Activated naive CD8-positive, alpha-beta T cell treated with anti-CD3 and anti-CD28 coated beads, Interleukin-2, amount 50 U/mL, for 24 hours (primary cell): ENCODE measurements around the gene FGF11.
"Not testable (repeated sequence)": the region's sequence is repeated elsewhere in the genome, so short reads cannot be mapped to it uniquely, and the experiment has no call there.

Source experiments
- ATAC-seq: fragments of 150-1000 bp; cut with Tn5 transposase; one replicate; pipeline ENCODE4 v1.10.0; 2021
- DNase-seq: peaks from one replicate; pipeline ENCODE4 v3.0.0; 2021
- H3K27ac Mint-ChIP-seq: one replicate; pipeline ENCODE4 v1.8.0; 2021; ENCODE audit warnings: mild to moderate bottlenecking, mixed read lengths
- H3K27me3 Mint-ChIP-seq: one replicate; pipeline ENCODE4 v1.8.0; 2021; ENCODE audit warnings: mixed read lengths
- H3K36me3 Mint-ChIP-seq: one replicate; pipeline ENCODE4 v1.8.0; 2021; ENCODE audit warnings: low read depth, mixed read lengths
- H3K4me1 Mint-ChIP-seq: one replicate; pipeline ENCODE4 v1.8.0; 2021; ENCODE audit warnings: mixed read lengths
- H3K4me3 Mint-ChIP-seq: one replicate; pipeline ENCODE4 v1.8.0; 2021; ENCODE audit warnings: mild to moderate bottlenecking, moderate library complexity, mixed read lengths
- H3K9me3 Mint-ChIP-seq: one replicate; pipeline ENCODE4 v1.8.0; 2021; ENCODE audit warnings: mixed read lengths

The FGF11 gene

DNA sequence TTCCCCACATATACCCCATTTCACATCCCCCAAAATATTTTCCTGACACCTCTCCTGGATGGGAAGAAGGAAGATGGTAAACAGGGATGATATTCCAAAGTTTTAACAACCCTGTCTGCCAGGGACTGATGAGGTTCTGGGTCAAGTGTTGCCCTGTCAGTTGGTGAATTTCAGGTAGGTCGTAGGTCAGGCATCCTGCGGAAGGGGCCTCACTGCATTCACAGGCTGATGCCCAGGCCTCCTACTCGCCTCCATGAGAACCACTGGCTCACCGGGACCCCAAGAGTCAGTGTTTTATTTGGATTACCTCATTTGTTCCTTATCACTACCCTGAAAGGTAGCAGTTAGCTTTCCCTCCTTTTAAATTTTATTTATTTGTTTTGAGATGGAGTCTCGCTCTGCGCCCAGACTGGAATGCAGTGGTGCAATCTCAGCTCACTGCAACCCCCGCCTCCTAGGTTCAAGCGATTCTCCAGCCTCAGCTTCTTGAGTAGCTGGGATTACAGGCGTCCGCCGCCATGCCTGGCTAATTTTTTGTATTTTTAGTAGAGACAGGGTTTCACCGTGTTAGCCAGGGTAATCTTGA is 29.6 kb downstream of the FGF11 start:
- DNase-seq (no peak), ATAC-seq (no peak)
- Mint-ChIP-seq H3K27ac (no peak overlapping the region), H3K4me3 (no peak overlapping the region), H3K4me1 (peaks cover 28% of the 10 kb centered on the region), H3K36me3 (peaks cover 2% of the 10 kb centered on the region), H3K9me3 (no peaks in the 10 kb centered on the region), H3K27me3 (no peaks in the 10 kb centered on the region)

DNA sequence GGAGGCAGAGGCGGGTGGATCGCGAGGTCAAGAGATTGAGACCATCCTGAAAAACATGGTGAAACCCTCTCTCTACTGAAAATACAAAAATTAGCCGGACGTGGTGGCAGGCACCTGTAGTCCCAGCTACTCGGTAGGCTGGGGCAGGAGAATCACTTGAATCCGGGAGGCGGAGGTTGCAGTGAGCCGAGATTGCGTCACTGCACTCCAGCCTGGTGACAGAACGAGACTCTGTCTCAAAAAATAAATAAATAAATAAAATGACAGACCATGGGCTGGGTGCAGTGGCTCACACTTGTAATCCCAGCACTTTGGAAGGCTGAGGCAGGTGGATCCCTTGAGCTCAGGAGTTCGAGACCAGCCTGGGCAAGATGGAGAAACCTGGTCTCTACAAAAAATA is 30.5 kb downstream of the FGF11 start:
- H3K27ac Mint-ChIP-seq, H3K36me3 Mint-ChIP-seq, H3K27me3 Mint-ChIP-seq, ATAC-seq, DNase-seq, H3K4me3 Mint-ChIP-seq, H3K9me3 Mint-ChIP-seq: not testable (repeated sequence)
- peaks cover 33% of the 10 kb centered on the region for H3K4me1 Mint-ChIP-seq

GRCh38 chr17:7470457-7470973 is 31.2 kb downstream of the FGF11 start:
- not testable (repeated sequence) for ATAC-seq, H3K9me3 Mint-ChIP-seq, DNase-seq, H3K27me3 Mint-ChIP-seq, H3K4me3 Mint-ChIP-seq, H3K36me3 Mint-ChIP-seq
- peak overlapping the region; percentile 39 for H3K27ac Mint-ChIP-seq
- peaks cover 36% of the 10 kb centered on the region for H3K4me1 Mint-ChIP-seq

GRCh38 chr17:7471729-7472128 is 32.4 kb downstream of the FGF11 start:
- Mint-ChIP-seq H3K27ac (peak overlapping the region; percentile 53), H3K4me1 (peaks cover 47% of the 10 kb centered on the region), H3K9me3 (no peaks in the 10 kb centered on the region), H3K4me3 (no peak overlapping the region), H3K27me3 (no peaks in the 10 kb centered on the region), H3K36me3 (peaks cover 5% of the 10 kb centered on the region)
- DNase-seq = no peak
- no peak for ATAC-seq

DNA sequence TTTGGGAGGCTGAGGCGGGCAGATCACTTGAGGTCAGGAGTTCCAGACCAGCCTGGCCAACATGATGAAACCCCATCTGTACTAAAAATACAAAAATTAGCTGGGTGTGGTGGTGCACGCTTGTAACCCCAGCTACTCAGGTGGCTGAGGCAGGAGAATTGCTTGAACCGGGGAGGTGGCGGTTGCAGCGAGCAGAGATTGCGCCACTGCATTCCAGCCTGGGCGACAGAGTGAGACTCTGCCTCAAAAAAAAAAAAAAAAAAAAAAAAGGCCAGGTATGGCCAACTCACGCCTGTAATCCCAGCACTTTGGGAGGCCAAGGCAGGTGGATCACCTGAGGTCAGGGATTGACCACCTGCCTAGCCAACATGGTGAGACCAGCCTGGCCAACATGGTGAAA is 35.5 kb downstream of the FGF11 start:
- ATAC-seq, H3K27ac Mint-ChIP-seq, H3K27me3 Mint-ChIP-seq, H3K36me3 Mint-ChIP-seq, H3K4me3 Mint-ChIP-seq, DNase-seq, H3K9me3 Mint-ChIP-seq: not testable (repeated sequence)
- H3K4me1 Mint-ChIP-seq = peaks cover 54% of the 10 kb centered on the region

- Mint-ChIP-seq H3K9me3 (no peaks in the 10 kb centered on the region), H3K27ac (peak overlapping the region; percentile 54), H3K4me3 (no peak overlapping the region), H3K36me3 (peaks cover 3% of the 10 kb centered on the region), H3K4me1 (peaks cover 63% of the 10 kb centered on the region), H3K27me3 (no peaks in the 10 kb centered on the region)
- DNase-seq (no peak), ATAC-seq (no peak)
These were observed 36.6 kb downstream of the FGF11 start for GRCh38 chr17:7475764-7476422.

- Mint-ChIP-seq H3K27me3 (no peaks in the 10 kb centered on the region), H3K27ac (peak overlapping the region; percentile 54), H3K4me1 (peaks cover 62% of the 10 kb centered on the region), H3K9me3 (no peaks in the 10 kb centered on the region), H3K36me3 (peaks cover 3% of the 10 kb centered on the region), H3K4me3 (peak overlapping the region; percentile 89)
- ATAC-seq (no peak), DNase-seq (no peak)
These were observed 37.2 kb downstream of the FGF11 start for GRCh38 chr17:7476494-7476893.

DNA sequence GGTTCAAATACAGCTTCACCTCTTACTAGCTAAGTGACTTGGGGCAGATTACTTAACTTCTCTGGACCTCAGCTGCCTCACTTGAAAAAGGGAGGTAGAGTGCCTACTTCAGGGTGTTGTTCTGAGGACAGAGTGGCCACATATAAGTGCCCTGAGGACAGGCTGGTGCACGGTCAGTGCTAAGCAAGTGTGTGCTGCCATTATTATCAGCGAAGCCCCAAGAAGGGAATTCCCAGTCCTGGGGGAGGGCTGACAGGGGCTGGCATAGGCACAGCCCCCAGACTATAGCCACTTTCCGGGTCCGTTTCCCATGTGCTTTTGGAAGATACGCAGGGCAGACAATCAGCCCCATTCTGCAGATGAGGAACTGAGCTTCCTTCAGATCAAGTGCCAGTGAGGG is 37.6 kb downstream of the FGF11 start:
- no peaks in the 10 kb centered on the region for H3K9me3 Mint-ChIP-seq
- no peak for ATAC-seq
- H3K4me3 Mint-ChIP-seq = peak overlapping the region; percentile 89
- peaks cover 60% of the 10 kb centered on the region for H3K4me1 Mint-ChIP-seq
- DNase-seq = no peak
- H3K36me3 Mint-ChIP-seq = peaks cover 3% of the 10 kb centered on the region
- peak overlapping the region; percentile 91 for H3K27ac Mint-ChIP-seq
- no peaks in the 10 kb centered on the region for H3K27me3 Mint-ChIP-seq

DNA sequence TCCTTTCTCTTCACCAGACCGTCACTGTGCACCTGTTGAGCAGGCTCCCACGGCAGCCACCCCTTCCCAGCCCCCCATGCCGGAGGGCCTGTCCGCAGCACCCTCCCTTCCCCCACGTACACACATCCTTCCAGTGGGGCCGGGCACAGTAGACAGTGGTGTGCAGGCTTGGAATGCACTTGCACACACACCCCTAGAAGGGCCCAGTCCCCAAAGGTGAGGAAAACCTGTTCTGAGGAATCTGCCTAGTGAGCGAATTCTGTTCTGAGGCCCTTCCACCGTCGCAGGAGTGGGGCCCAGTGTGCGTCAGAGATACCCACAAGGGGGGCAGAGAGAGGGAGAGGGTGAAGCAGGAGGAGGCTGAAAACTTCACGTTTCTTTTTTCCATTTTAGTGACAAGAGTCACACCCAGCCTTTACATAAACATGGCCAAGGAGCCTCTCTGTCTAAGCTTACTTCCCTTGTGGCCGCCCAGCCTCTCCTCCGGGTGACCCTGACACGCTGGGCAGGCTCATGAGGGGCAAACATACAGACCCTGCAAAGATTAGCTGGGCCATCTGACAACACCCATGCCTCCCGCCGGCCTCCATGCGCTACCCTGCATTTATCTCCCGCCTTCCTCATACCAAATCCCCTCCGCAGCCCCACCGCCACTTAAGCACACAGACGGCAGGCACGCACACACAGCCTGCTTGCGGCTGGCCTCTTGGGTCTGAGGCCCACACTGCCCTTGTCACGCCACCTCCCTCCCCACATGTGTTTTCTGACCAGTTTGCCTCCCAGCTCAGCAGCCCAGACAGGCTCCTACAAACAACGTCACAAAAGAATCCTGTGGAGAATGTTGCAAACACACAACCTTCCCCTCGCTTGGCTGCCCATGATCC is 38.3 kb downstream of the FGF11 start:
- Mint-ChIP-seq H3K9me3 (no peaks in the 10 kb centered on the region), H3K4me3 (peak overlapping the region; percentile 89), H3K36me3 (peaks cover 3% of the 10 kb centered on the region), H3K27me3 (no peaks in the 10 kb centered on the region), H3K27ac (peak overlapping the region; percentile 91), H3K4me1 (peaks cover 66% of the 10 kb centered on the region)
- peak; percentile 52 for ATAC-seq
- peak; percentile 53 for DNase-seq

DNA sequence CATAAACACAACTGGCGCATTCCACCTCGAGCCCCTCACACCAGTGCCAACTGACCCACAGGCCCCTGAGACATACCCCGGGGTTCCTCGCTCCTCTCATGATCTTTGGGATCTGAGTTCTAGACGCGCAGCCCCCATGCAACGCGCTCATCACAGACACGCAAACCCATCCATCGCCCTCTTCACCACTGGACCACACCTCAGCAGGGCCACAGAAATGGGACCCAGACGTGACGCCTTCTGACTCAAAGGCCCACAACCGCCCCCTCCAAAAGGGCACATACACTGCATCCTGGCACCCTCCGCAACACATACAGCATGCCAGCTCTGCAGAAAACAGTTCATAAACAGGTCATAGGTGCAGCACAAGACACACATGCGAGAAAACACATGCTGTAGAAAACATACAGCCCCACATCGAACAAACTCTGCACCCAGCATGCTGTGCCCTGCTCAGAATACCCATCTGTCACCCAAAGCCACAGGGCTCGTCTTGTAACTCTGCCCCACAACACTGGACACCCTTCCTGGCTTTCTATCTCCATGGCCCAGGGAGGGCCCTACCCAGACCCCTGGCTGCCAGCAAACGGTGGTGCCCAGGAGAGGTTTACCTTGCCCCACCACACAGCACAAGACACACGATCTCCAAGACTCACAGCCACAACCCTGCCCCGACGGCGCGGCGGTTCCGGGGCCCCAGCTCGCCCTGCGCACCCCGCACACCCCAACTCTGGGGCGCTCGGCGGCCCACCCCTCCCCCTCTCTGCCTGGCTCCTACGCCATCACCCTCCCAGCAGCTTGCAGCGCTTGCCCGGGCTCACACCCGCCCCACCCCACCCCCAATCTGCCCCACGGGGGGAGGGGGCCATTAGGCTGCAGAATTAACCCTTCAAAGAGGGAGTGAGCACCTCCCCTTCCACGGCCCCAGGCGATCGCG is 39.2 kb downstream of the FGF11 start:
- Mint-ChIP-seq H3K36me3 (peaks cover 3% of the 10 kb centered on the region), H3K4me3 (peak overlapping the region; percentile 89), H3K4me1 (peaks cover 72% of the 10 kb centered on the region), H3K27ac (peak overlapping the region; percentile 91), H3K9me3 (no peaks in the 10 kb centered on the region), H3K27me3 (no peaks in the 10 kb centered on the region)
- DNase-seq (peak; percentile 67), ATAC-seq (peak; percentile 55)

- peak; percentile 65 for DNase-seq
- peak; percentile 3 for ATAC-seq
- Mint-ChIP-seq H3K36me3 (peaks cover 3% of the 10 kb centered on the region), H3K27ac (peak within 1 kb of the TSS; percentile 94), H3K4me3 (peak within 1 kb of the TSS; percentile 89), H3K9me3 (no peaks in the 10 kb centered on the region), H3K27me3 (peaks cover 2% of the 10 kb centered on the region), H3K4me1 (peaks cover 72% of the 10 kb centered on the region)
These were observed 40.1 kb downstream of the FGF11 start, which contains the start of gene ZBTB4 for GRCh38 chr17:7479213-7480088. Gene ZBTB4 (minus strand): TSS chr17:7479631. CDS start chr17:7466801, 12,830 bp downstream.

GRCh38 chr17:7480089-7480384 is 40.7 kb downstream of the FGF11 start:
- peaks cover 2% of the 10 kb centered on the region for H3K27me3 Mint-ChIP-seq
- H3K9me3 Mint-ChIP-seq = no peaks in the 10 kb centered on the region
- H3K4me1 Mint-ChIP-seq = peaks cover 74% of the 10 kb centered on the region
- H3K36me3 Mint-ChIP-seq = peaks cover 8% of the 10 kb centered on the region
- peak overlapping the region; percentile 89 for H3K4me3 Mint-ChIP-seq
- peak overlapping the region; percentile 94 for H3K27ac Mint-ChIP-seq
- DNase-seq (no peak), ATAC-seq (no peak)

- Mint-ChIP-seq H3K27ac (peak within 1 kb of the TSS; percentile 100), H3K4me3 (peak within 1 kb of the TSS; percentile 89), H3K4me1 (peaks cover 73% of the 10 kb centered on the region), H3K36me3 (peaks cover 14% of the 10 kb centered on the region)
- ATAC-seq, DNase-seq, H3K27me3 Mint-ChIP-seq, H3K9me3 Mint-ChIP-seq: not testable (repeated sequence)
These were observed 42.0 kb downstream of the FGF11 start, which contains the start of gene SLC35G6 for GRCh38 chr17:7481275-7481674. Gene SLC35G6 (plus strand): TSS chr17:7481446. CDS start chr17:7481517, 71 bp downstream.
